ENCODE results near the gene PHF24. TPM values are rescaled to one million over a fixed set of nuclear protein-coding genes. Genes with fewer than 3 reads are reported as not detected.

Gene PHF24
- total RNA-seq, 4 donors from 2014 or later, result 0.30 to 0.81 (median 0.67) TPM; not detected in 1

DNA sequence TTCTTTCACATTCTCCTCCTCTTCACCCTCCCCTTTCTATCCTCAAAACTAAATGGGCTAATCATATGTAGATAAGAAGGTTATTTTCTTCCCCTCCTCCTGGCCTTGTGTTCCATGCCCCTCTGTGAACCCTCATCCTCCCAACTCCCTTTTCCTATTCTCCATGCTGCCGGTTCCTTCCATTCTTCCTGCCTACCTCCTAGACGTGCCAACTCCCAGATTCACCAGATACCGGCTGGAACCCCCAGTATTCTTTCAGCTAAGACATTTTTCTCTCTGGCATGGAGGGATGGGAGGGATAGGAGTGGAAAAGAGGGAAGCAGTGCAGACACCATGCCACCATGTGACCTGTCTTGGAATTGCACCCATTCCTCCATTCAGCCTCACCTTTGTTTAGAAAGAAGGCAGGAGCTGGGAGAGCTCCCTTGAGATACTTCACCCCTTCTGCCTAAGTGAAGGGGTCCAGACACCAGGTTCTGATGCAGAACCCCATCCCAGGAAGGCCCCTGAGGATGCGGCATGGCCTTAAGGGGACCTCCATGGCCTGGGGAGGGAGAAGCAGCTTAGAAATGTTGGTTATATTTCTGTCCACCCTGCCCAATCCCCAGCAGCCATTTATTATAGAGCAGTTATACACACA, 36.3 kb downstream of the PHF24 start:
- Histone ChIP-seq H3K4me3 (peak overlapping the region in 1 of 2 donors; percentile 9), H3K9me3 (no peaks in the 10 kb centered on the region), H3K4me1 (peaks cover 0 to 35% (median 14%) of the 10 kb centered on the region in 3 donors), H3K27ac (peak overlapping the region in 3 of 4 donors; percentile 76 to 99 (median 96)), H3K36me3 (peaks cover 0 to 26% of the 10 kb centered on the region in 2 donors), H3K27me3 (no peaks in the 10 kb centered on the region)
- TF ChIP-seq, protein P1, sequence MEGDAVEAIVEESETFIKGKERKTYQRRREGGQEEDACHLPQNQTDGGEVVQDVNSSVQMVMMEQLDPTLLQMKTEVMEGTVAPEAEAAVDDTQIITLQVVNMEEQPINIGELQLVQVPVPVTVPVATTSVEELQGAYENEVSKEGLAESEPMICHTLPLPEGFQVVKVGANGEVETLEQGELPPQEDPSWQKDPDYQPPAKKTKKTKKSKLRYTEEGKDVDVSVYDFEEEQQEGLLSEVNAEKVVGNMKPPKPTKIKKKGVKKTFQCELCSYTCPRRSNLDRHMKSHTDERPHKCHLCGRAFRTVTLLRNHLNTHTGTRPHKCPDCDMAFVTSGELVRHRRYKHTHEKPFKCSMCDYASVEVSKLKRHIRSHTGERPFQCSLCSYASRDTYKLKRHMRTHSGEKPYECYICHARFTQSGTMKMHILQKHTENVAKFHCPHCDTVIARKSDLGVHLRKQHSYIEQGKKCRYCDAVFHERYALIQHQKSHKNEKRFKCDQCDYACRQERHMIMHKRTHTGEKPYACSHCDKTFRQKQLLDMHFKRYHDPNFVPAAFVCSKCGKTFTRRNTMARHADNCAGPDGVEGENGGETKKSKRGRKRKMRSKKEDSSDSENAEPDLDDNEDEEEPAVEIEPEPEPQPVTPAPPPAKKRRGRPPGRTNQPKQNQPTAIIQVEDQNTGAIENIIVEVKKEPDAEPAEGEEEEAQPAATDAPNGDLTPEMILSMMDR (IDR thresholded peaks at IDR 0.05), result peak in 3 of 4 experiments; percentile 60 to 67 (median 64)
- TF ChIP-seq EP300 (IDR thresholded peaks at IDR 0.05), result no peak
- no peak for ATAC-seq
- 8 to 12% methylated on average over 2 to 3 of the region's 4 CpGs for WGBS, 2 donors (ENCODE audit: low coverage in 1 of 2)

DNA sequence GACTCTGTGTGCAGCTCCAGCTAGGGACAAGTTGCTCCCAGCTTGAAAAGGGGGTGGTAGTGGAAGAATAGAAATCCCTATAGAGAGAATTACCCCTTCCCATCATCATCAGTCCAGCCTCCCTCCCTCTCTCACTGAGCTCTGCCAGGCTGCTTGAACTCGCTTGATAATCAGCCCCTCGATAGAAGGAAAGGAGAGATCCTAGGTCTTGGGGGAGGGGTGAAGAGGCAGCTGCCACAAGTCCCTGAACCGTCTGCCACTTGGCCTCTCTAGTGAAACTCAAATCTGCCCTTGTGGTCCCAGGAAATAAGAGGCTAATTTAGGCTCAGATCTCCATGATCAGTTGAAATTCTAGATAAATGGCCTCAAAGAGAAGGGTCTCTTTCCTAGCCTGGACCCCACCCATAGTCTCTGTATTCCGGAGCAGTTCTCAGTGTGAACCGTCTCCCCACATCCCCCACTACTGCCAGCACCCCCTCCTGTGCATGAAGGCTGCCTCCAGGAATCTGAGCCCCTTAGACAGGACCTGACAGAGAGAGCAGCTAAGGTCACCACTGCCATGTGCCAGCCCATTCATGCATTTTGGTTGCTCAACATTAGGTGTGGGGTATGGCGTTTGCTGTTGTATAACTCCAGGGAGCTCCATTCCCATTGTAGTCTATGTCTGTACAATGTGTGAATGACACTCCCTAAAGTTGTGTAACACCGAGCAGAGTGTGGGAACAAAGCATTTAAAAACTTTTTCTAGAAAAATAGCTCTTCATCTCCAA, 37.0 kb downstream of the PHF24 start:
- no peaks in the 10 kb centered on the region for H3K27me3 ChIP-seq
- H3K27ac ChIP-seq, result peak overlapping the region in 3 of 4 donors; percentile 76 to 99 (median 96)
- H3K9me3 ChIP-seq, result no peaks in the 10 kb centered on the region
- peaks cover 0 to 26% of the 10 kb centered on the region in 2 donors for H3K36me3 ChIP-seq
- TF ChIP-seq POLR2AphosphoS5 (IDR thresholded peaks at IDR 0.05), result peak; percentile 35
- TF ChIP-seq EP300 (IDR thresholded peaks at IDR 0.05), result no peak
- H3K4me1 ChIP-seq, result peaks cover 0 to 35% (median 14%) of the 10 kb centered on the region in 3 donors
- H3K4me3 ChIP-seq, result no peak overlapping the region
- ATAC-seq, result peak; percentile 26
- WGBS, 2 donors (ENCODE audit: low coverage in 1 of 2), result 29 to 42% methylated on average over 1 to 5 of the region's 7 CpGs

DNA sequence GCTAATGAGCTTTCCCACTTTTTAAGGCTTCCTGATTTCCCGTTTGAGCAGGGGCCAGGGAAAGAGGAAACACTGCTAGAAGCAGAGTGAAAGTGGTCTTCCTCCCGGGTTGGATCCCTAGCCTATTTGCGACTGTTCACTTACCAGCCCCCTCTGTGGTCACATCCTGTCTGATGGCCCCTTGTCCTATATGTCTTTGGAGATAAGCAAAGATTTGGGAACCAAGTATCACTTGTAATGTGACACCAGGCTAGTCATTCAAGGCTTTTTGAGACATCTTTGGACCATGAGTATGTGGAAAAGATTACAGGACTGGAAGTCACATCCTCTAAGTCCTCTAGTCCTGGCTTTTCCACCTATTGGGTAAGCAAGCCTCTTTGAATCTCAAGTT, 37.6 kb downstream of the PHF24 start:
- Histone ChIP-seq H3K27me3 (no peaks in the 10 kb centered on the region), H3K4me3 (no peak overlapping the region), H3K36me3 (peaks cover 0 to 26% of the 10 kb centered on the region in 2 donors), H3K4me1 (peaks cover 0 to 30% (median 14%) of the 10 kb centered on the region in 3 donors), H3K27ac (peak overlapping the region in 3 of 4 donors; percentile 76 to 99 (median 96)), H3K9me3 (no peaks in the 10 kb centered on the region)
- ATAC-seq, result no peak
- WGBS, 2 donors (ENCODE audit: low coverage in 1 of 2), result 40 to 46% methylated on average over 2 to 3 of the region's 3 CpGs
- TF ChIP-seq POLR2A (IDR thresholded peaks at IDR 0.05) (no peak), EP300 (IDR thresholded peaks at IDR 0.05) (no peak), POLR2AphosphoS5 (IDR thresholded peaks at IDR 0.05) (no peak)
- TF ChIP-seq, protein P1 (IDR thresholded peaks at IDR 0.05), result no peak

DNA sequence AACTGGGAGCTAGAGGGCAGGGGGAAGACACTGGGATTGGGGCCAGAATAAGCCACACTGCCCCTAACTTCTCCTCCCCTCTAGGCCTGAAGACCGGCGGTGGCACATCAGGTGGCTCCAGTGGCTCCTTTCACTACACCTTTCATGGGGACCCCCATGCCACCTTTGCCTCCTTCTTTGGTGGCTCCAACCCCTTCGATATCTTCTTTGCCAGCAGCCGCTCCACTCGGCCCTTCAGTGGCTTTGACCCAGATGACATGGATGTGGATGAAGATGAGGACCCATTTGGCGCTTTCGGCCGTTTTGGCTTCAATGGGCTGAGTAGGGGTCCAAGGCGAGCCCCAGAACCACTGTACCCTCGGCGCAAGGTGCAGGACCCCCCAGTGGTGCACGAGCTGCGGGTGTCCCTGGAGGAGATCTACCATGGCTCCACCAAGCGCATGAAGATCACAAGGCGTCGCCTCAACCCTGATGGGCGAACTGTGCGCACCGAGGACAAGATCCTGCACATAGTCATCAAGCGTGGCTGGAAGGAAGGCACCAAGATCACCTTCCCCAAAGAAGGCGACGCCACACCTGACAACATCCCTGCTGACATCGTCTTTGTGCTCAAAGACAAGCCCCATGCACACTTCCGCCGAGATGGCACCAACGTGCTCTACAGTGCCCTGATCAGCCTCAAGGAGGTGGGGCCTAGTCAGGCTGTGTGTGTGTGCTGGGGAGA, 38.3 kb downstream of the PHF24 start:
- Histone ChIP-seq H3K9me3 (no peaks in the 10 kb centered on the region), H3K36me3 (peaks cover 0 to 26% of the 10 kb centered on the region in 2 donors), H3K4me3 (no peak overlapping the region), H3K4me1 (peaks cover 0 to 30% (median 14%) of the 10 kb centered on the region in 3 donors), H3K27ac (peak overlapping the region in 3 of 4 donors; percentile 76 to 99 (median 96)), H3K27me3 (no peaks in the 10 kb centered on the region)
- TF ChIP-seq POLR2AphosphoS5 (IDR thresholded peaks at IDR 0.05), result no peak
- no peak for TF ChIP-seq POLR2A (IDR thresholded peaks at IDR 0.05)
- ATAC-seq, result no peak
- 87 to 89% methylated on average over 3 to 5 of the region's 26 CpGs for WGBS, 2 donors (ENCODE audit: low coverage in 1 of 2)

DNA sequence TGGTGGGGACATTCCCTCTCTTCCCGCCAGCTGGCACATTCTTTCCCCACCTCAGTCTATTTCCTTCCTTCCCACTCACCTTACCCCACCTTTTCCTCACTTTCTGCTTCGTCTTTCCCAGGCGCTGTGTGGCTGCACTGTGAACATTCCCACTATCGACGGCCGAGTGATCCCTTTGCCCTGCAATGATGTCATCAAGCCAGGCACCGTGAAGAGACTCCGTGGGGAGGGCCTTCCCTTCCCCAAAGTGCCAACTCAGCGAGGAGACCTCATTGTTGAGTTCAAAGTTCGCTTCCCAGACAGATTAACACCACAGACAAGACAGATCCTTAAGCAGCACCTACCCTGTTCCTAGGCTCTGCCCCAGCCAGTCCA, 38.8 kb downstream of the PHF24 start:
- Histone ChIP-seq H3K4me3 (no peak overlapping the region), H3K36me3 (peaks cover 0 to 26% of the 10 kb centered on the region in 2 donors), H3K9me3 (no peaks in the 10 kb centered on the region), H3K27ac (peak overlapping the region in 3 of 4 donors; percentile 16 to 99 (median 96)), H3K4me1 (peaks cover 0 to 29% (median 14%) of the 10 kb centered on the region in 3 donors), H3K27me3 (no peaks in the 10 kb centered on the region)
- ATAC-seq, result no peak
- TF ChIP-seq POLR2AphosphoS5 (IDR thresholded peaks at IDR 0.05) (no peak), EP300 (IDR thresholded peaks at IDR 0.05) (no peak), POLR2A (IDR thresholded peaks at IDR 0.05) (no peak)
- TF ChIP-seq, protein P1 (IDR thresholded peaks at IDR 0.05), result no peak
- 68 to 77% methylated on average over 5 to 9 of the region's 10 CpGs for WGBS, 2 donors (ENCODE audit: low coverage in 1 of 2)

Data from gastroesophageal sphincter (tissue), 4 donors.